GM21528 (cell line): ENCODE data around the gene TAB2.

Experiments used
- ATAC-seq: cut with Tn5 transposase; IDR thresholded peaks from one replicate; pipeline ENCODE4 v1.9.1; 2021; ENCODE audit warnings: mild to moderate bottlenecking, moderate library complexity; ENCODE audit not compliant: unreplicated experiment, low FRiP score

TAB2 gene

GRCh38 chr6:149317644-149318571 lies at the start of gene TAB2:
Gene TAB2, plus strand, starts transcription at chr6:149317712. Its CDS starts 52,286 bp downstream, at chr6:149369998.
- peak; percentile 32 for ATAC-seq

GRCh38 chr6:149268146-149268545 lies 49.4 kb upstream of the TAB2 start:
- no peak for ATAC-seq

GRCh38 chr6:149268768-149269167 lies 48.7 kb upstream of the TAB2 start:
- ATAC-seq, result no peak

GRCh38 chr6:149270616-149271015 lies 46.9 kb upstream of the TAB2 start:
- ATAC-seq, result no peak

GRCh38 chr6:149271348-149272340 lies 45.9 kb upstream of the TAB2 start:
- peak; percentile 68 for ATAC-seq

- no peak for ATAC-seq
These were observed 44.2 kb upstream of the TAB2 start for GRCh38 chr6:149273318-149273717.

GRCh38 chr6:149275621-149276020 lies 41.9 kb upstream of the TAB2 start:
- ATAC-seq, result no peak

- ATAC-seq, result no peak
These were observed 39.9 kb upstream of the TAB2 start for GRCh38 chr6:149277621-149278020.

GRCh38 chr6:149278997-149279396 lies 38.5 kb upstream of the TAB2 start:
- ATAC-seq, result no peak

- ATAC-seq, result no peak
These were observed 32.6 kb upstream of the TAB2 start for GRCh38 chr6:149284904-149285303.

GRCh38 chr6:149285626-149286025 lies 31.9 kb upstream of the TAB2 start:
- ATAC-seq, result no peak

- ATAC-seq, result no peak
These were observed 30.6 kb upstream of the TAB2 start for GRCh38 chr6:149286905-149287304.

GRCh38 chr6:149289192-149289781 lies 28.2 kb upstream of the TAB2 start:
- no peak for ATAC-seq

GRCh38 chr6:149289966-149290365 lies 27.5 kb upstream of the TAB2 start:
- ATAC-seq, result no peak

- ATAC-seq, result no peak
These were observed 24.3 kb upstream of the TAB2 start for GRCh38 chr6:149293244-149293643.

- ATAC-seq, result no peak
These were observed 16.9 kb upstream of the TAB2 start for GRCh38 chr6:149300563-149300962.

- ATAC-seq, result no peak
These were observed 14.8 kb upstream of the TAB2 start for GRCh38 chr6:149302723-149303122.

GRCh38 chr6:149303468-149303867 lies 14.0 kb upstream of the TAB2 start:
- ATAC-seq, result no peak

- no peak for ATAC-seq
These were observed 12.1 kb upstream of the TAB2 start for GRCh38 chr6:149305372-149305771.

GRCh38 chr6:149306967-149307366 lies 10.5 kb upstream of the TAB2 start:
- no peak for ATAC-seq

- ATAC-seq, result no peak
These were observed 6.2 kb upstream of the TAB2 start for GRCh38 chr6:149311293-149311692.
